Vagina (tissue), 2 donors: ENCODE results near the gene RNF8. TPM values are rescaled to one million over a fixed set of nuclear protein-coding genes. Genes with fewer than 3 reads are reported as not detected.
"Not testable (repeated sequence)": the region's sequence is repeated elsewhere in the genome, so short reads cannot be mapped to it uniquely, and the experiment has no call there.

ENCODE experiments used
- DNase-seq, 2 donors: peaks; one replicate each; pipeline ENCODE4 v3.0.0-alpha.2; 2017; ENCODE audit errors: extremely low spot score in 2 of 2
- H3K27ac ChIP-seq: fragments of 200-600 bp; sonication (generic); one replicate; pipeline ENCODE4 v1.5.1; 2019
- H3K27me3 ChIP-seq: fragments of 200-600 bp; sonication (generic); one replicate; pipeline ENCODE4 v1.5.1; 2019
- H3K36me3 ChIP-seq, 2 donors: fragments of 200-600 bp; sonication (generic); one replicate each; pipeline ENCODE4 v1.5.1; 2017 to 2019
- H3K4me1 ChIP-seq: fragments of 200-600 bp; sonication (generic); one replicate; pipeline ENCODE4 v1.5.1; 2019
- H3K4me3 ChIP-seq, 2 donors: fragments of 200-600 bp; sonication (generic); 1 replicate in 1 of 2; 2 replicates in 1 of 2; pipeline ENCODE4 v1.5.1; 2016 to 2019
- H3K9me3 ChIP-seq: fragments of 200-600 bp; sonication (generic); one replicate; pipeline ENCODE4 v1.5.1; 2019
- CTCF ChIP-seq, 3 experiments: fragments of 450-650 bp in 2 of 3; fragments of 200-600 bp in 1 of 3; sonication (generic) in 1 of 3; IDR thresholded peaks; one replicate each; pipeline ENCODE4 v1.5.1; 2017 to 2019; ENCODE audit warnings: antibody characterized with exemption in 3 of 3, mild to moderate bottlenecking in 2 of 3, moderate library complexity in 2 of 3
- POLR2A ChIP-seq, 2 donors: fragments of 450-650 bp; IDR thresholded peaks; one replicate each; pipeline ENCODE4 v1.6.1; 2017; ENCODE audit warnings: antibody characterized with exemption in 2 of 2, mild to moderate bottlenecking in 2 of 2, moderate library complexity in 2 of 2
- POLR2AphosphoS5 ChIP-seq, 2 donors: sonication (generic); formaldehyde crosslinking; IDR thresholded peaks; one replicate each; pipeline ENCODE4 v1.9.0; 2017; ENCODE audit warnings: antibody characterized with exemption in 2 of 2, mild to moderate bottlenecking in 2 of 2, low read depth in 1 of 2; ENCODE audit not compliant: insufficient read depth in 1 of 2
- intact Hi-C: fragments of 100-400 bp; cut with DNase I; formaldehyde crosslinking; loops from one replicate; pipeline ENCODE4 v1.15.1; 2023
- total RNA-seq: library from RNA; depleted of rRNA; stranded (reverse); fragments of >200 nt; gene quantifications from one replicate; pipeline ENCODE4 v1.2.3, GENCODE V29; 2016

The RNF8 gene
- total RNA-seq, 1 donor from 2014 or later = 15.0 TPM

DNA sequence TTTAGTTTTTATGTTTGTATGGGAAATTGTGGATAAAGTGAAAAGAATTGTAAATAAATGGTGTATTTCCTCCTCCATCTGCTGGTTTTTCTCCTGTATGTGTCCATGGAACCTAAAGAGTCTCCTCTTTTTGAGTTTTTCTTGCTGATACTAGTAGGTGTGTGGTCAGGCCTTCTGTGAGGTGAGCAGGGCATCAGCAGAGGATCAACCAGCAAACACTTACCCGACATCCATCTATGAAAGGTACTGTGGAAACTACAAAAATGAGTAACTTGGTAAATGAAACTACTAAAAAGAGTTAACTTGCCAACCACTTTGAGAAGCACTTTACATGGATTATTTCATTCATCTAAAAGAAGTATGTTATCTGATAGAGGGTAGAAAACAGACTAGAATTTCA lies 20.9 kb upstream of the RNF8 start:
- intact Hi-C loops = no loop called here
- Histone ChIP-seq H3K36me3 (peaks cover 0 to 18% of the 10 kb centered on the region in 2 donors), H3K9me3 (no peaks in the 10 kb centered on the region), H3K4me3 (no peak overlapping the region), H3K4me1 (no peaks in the 10 kb centered on the region), H3K27ac (no peak overlapping the region), H3K27me3 (no peaks in the 10 kb centered on the region)
- no peak for DNase-seq
- no peak for TF ChIP-seq POLR2AphosphoS5 (IDR thresholded peaks at IDR 0.05; ENCODE audit: insufficient read depth in 1 of 2, low read depth in 1 of 2)
- TF ChIP-seq CTCF (IDR thresholded peaks at IDR 0.05) = no peak
- TF ChIP-seq POLR2A (IDR thresholded peaks at IDR 0.05) = no peak

- Histone ChIP-seq H3K27me3 (no peaks in the 10 kb centered on the region), H3K9me3 (no peaks in the 10 kb centered on the region), H3K4me3 (no peak overlapping the region), H3K36me3 (peaks cover 0 to 18% of the 10 kb centered on the region in 2 donors), H3K27ac (no peak overlapping the region), H3K4me1 (no peaks in the 10 kb centered on the region)
- no peak for DNase-seq
- TF ChIP-seq POLR2AphosphoS5 (IDR thresholded peaks at IDR 0.05; ENCODE audit: insufficient read depth in 1 of 2, low read depth in 1 of 2) (no peak), POLR2A (IDR thresholded peaks at IDR 0.05) (no peak), CTCF (IDR thresholded peaks at IDR 0.05) (no peak)
- intact Hi-C loops = no loop called here
These were observed 19.7 kb upstream of the RNF8 start for GRCh38 chr6:37334047-37334446.

DNA sequence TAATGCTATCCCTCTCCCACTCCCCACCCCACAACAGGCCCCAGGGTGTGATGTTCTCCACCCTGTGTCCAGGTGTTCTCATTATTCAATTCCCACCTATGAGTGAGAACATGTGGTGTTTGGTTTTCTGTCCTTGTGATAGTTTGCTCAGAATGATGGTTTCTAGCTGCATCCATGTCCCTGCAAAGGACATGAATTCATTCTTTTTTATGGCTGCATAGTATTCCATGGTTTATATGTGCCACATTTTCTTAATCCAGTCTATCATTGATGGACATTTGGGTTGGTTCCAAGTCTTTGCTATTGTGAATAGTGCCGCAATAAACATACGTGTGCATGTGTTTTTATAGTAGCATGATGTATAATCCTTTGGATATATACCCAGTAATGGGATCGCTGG lies 15.5 kb upstream of the RNF8 start:
- H3K9me3 ChIP-seq, H3K27ac ChIP-seq, DNase-seq, H3K27me3 ChIP-seq, H3K4me1 ChIP-seq, H3K36me3 ChIP-seq, intact Hi-C loops, H3K4me3 ChIP-seq: not testable (repeated sequence)

DNA sequence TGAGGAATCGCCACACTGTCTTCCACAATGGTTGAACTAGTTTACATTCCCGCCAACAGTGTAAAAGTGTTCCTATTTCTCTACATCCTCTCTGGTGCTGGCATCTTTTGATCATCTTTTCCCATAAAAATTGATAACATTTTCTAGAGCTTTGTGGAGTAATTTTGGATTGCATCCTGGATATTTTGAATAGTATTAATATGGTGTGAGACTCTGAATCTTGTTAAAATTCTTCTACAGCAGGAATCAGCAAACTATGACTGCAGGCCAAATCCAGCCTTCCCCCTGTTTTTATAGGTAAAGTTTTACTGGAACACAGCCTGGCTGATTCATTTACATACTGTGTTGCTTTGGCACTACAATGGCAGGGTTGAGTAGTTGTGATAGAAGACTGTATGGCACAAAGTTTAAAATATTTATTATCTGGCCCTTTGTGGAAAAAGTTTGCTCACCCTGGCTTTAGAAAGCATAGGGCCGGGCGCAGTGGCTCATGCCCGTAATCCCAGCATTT lies 15.0 kb upstream of the RNF8 start:
- intact Hi-C loops = no loop called here
- TF ChIP-seq CTCF (IDR thresholded peaks at IDR 0.05) (no peak), POLR2A (IDR thresholded peaks at IDR 0.05) (no peak), POLR2AphosphoS5 (IDR thresholded peaks at IDR 0.05; ENCODE audit: insufficient read depth in 1 of 2, low read depth in 1 of 2) (no peak)
- no peaks in the 10 kb centered on the region for H3K4me1 ChIP-seq

DNA sequence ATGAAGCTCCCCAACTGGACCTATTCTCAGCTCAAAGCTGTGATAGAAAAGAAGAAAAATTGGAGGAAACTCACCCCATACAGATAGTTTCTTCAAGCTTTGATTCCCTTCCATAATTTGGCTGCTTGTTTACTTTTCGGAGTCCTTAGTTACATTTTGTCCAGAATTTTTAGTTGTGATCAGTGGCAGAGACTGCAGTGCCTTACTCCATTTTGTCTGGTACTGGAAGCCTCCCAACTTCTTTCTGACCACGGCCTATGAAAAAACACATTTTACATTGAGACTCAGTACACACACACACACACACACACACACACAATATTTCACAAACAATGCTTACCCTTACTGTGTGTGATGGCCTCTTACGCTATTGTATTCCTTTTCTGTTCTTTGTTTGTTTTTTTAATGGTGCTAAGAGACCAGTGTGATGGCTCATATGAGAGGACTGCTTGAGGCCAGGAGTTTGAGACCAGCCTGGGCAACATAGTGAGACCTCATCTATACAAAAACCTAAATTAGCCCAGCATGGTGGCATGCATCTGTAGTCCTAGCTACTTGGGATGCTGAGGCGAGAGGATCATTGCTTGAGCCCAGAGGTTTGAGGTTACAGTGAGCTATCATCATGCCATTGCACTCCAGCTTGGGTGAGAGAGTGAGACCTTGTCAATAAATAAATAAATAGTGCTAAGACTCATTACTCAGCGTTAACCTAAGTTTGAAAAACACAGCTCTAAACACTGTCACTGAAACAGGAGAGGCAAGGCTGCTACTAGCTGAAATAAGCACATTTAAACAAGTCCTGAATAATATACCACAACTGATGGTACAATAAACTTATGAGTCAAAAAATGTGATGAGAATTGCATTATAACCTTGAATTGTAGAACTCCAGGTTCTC lies 13.8 kb upstream of the RNF8 start:
- H3K36me3 ChIP-seq = no peaks in the 10 kb centered on the region
- H3K9me3 ChIP-seq = no peaks in the 10 kb centered on the region
- intact Hi-C loops = no loop called here
- no peak for TF ChIP-seq POLR2A (IDR thresholded peaks at IDR 0.05)
- no peaks in the 10 kb centered on the region for H3K27me3 ChIP-seq
- DNase-seq = no peak
- H3K27ac ChIP-seq = no peak overlapping the region
- H3K4me1 ChIP-seq = no peaks in the 10 kb centered on the region
- H3K4me3 ChIP-seq = no peak overlapping the region

More for the DNA sequence above, 15.0 kb upstream of the RNF8 start:
- Histone ChIP-seq H3K27ac (no peak overlapping the region), H3K36me3 (no peaks in the 10 kb centered on the region), H3K9me3 (no peaks in the 10 kb centered on the region), H3K4me3 (no peak overlapping the region), H3K27me3 (no peaks in the 10 kb centered on the region)
- no peak for DNase-seq

- intact Hi-C loops = no loop called here
- no peaks in the 10 kb centered on the region for H3K36me3 ChIP-seq
These were observed 13.2 kb upstream of the RNF8 start for GRCh38 chr6:37340639-37340943.

More at GRCh38 chr6:37340639-37340943, 13.2 kb upstream of the RNF8 start:
- TF ChIP-seq CTCF (IDR thresholded peaks at IDR 0.05) (no peak), POLR2A (IDR thresholded peaks at IDR 0.05) (no peak), POLR2AphosphoS5 (IDR thresholded peaks at IDR 0.05; ENCODE audit: insufficient read depth in 1 of 2, low read depth in 1 of 2) (no peak)
- H3K4me3 ChIP-seq = no peak overlapping the region
- H3K27me3 ChIP-seq = no peaks in the 10 kb centered on the region
- H3K27ac ChIP-seq = no peak overlapping the region
- no peaks in the 10 kb centered on the region for H3K4me1 ChIP-seq
- DNase-seq = no peak
- H3K9me3 ChIP-seq = no peaks in the 10 kb centered on the region
